GM23338 (cell line): ENCODE data around the gene S1PR1. TPM values are rescaled to one million over a fixed set of nuclear protein-coding genes. Genes with fewer than 3 reads are reported as not detected.

ENCODE experiments used
- polyA plus RNA-seq: library from polyadenylated mRNA; unstranded; fragments of >200 nt; fragmentation: Nextera tagmentation; extraction: Ambion mirVana; gene quantifications from 2 replicates; pipeline ENCODE4 v1.2.1, GENCODE V29; 2016
- total RNA-seq: library from RNA; depleted of rRNA; stranded (reverse); fragments of >200 nt; shearing (Covaris generic); gene quantifications from 2 replicates; pipeline ENCODE4 v1.2.3, GENCODE V29; 2014; rRNA removed

S1PR1 gene
- total and polyA plus RNA-seq, 2 experiments from 2014 or later, result 2.6 to 4.1 TPM

Other genes with a start within 250 kb of the S1PR1 start
- 50.6 and 72.4 TPM in 2 replicates for gene DPH5, start 211.2 kb upstream of the S1PR1 start, total RNA-seq
- 46.2 and 53.5 TPM in 2 replicates for gene DPH5, start 211.2 kb upstream of the S1PR1 start, polyA plus RNA-seq